Natural killer cell treated with Interleukin-12 subunit alpha and Interleukin-12 subunit beta and Interleukin-15 and Interleukin-18, amount 100 ng/mL, for 72 hours (primary cell): ENCODE results near the gene NOS1AP. TPM values are rescaled to one million over a fixed set of nuclear protein-coding genes. Genes with fewer than 3 reads are reported as not detected.

Source experiments
- ATAC-seq, 2 donors: fragments of 150-1000 bp; cut with Tn5 transposase in 1 of 2; sonication (Bioruptor Pico), chemical (Tn5 transposase) in 1 of 2; 2 replicates each; pipeline ENCODE4 v1.10.0; 2021
- DNase-seq: peaks from one replicate; pipeline ENCODE4 v3.0.0; 2022; ENCODE audit warnings: low spot score
- H3K27ac Mint-ChIP-seq, 2 donors: 1 replicate in 1 of 2; 2 replicates in 1 of 2; pipeline ENCODE4 v1.8.0; 2022; ENCODE audit warnings: mixed read lengths in 2 of 2, mild to moderate bottlenecking in 1 of 2, moderate library complexity in 1 of 2
- H3K27me3 Mint-ChIP-seq, 2 donors: 1 replicate in 1 of 2; 2 replicates in 1 of 2; pipeline ENCODE4 v1.8.0; 2022; ENCODE audit warnings: mixed read lengths in 2 of 2
- H3K36me3 Mint-ChIP-seq: one replicate; pipeline ENCODE4 v1.8.0; 2022; ENCODE audit warnings: mixed read lengths
- H3K4me1 Mint-ChIP-seq, 2 donors: 1 replicate in 1 of 2; 2 replicates in 1 of 2; pipeline ENCODE4 v1.8.0; 2022; ENCODE audit warnings: low read depth in 2 of 2, mixed read lengths in 2 of 2, mild to moderate bottlenecking in 1 of 2
- H3K4me3 Mint-ChIP-seq: one replicate; pipeline ENCODE4 v1.8.0; 2022; ENCODE audit warnings: mixed read lengths
- H3K9me3 Mint-ChIP-seq: 2 replicates; pipeline ENCODE4 v1.8.0; 2022; ENCODE audit warnings: mixed read lengths
- total RNA-seq, 2 donors: library from RNA; stranded (reverse); gene quantifications; one replicate each; pipeline ENCODE4 v1.2.3, GENCODE V29; 2022

The NOS1AP gene
- total RNA-seq, 2 donors from 2014 or later: 0.12 TPM; not detected in 1

DNA sequence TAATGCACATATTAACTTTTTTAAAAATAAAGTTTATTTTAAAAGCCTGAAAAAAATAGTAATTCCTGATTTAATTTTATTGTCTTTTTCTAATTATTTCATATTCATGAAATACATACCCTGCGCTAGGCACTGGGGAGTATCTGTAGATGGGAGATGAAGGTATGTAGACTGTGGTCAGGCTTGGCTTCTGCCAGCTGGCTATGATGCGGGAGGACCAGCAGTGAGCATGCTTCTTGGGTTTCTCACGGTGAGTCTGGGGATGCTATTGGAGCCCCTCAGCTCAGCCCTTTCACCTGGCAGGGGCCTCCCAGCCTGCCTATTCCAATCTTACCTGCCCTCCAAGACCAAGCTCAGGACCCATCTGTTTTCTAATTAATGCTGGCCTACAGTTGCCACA lies 138.4 kb downstream of the NOS1AP start:
- no peaks in the 10 kb centered on the region for H3K36me3 Mint-ChIP-seq
- H3K9me3 Mint-ChIP-seq: no peaks in the 10 kb centered on the region
- H3K27me3 Mint-ChIP-seq: peaks cover 26 to 40% of the 10 kb centered on the region in 2 donors
- DNase-seq: no peak
- H3K4me1 Mint-ChIP-seq: no peaks in the 10 kb centered on the region
- no peak overlapping the region for H3K27ac Mint-ChIP-seq
- no peak for ATAC-seq
- no peak overlapping the region for H3K4me3 Mint-ChIP-seq

DNA sequence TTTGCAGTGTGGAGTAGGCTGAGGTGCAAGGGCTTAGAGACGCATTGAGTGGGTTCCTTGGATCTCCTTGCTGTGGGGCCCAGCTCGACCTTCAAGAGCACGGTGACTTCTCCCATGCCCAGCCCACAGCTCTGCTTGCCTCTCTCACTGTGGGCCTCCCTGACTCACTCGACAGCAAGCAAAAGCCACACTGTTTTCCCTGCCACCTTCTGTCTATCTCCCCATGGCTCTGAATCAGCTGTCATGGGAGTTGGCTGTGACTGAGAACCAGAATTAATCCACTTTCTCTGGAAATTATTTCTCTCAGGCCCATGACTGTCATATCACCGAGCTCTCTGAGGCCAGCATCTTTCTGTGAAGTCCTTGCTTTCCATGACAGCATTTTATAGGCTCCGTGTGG lies 140.7 kb downstream of the NOS1AP start:
- H3K4me1 Mint-ChIP-seq: no peaks in the 10 kb centered on the region
- peaks cover 20 to 29% of the 10 kb centered on the region in 2 donors for H3K27me3 Mint-ChIP-seq
- no peaks in the 10 kb centered on the region for H3K36me3 Mint-ChIP-seq
- DNase-seq (no peak), ATAC-seq (no peak)
- no peaks in the 10 kb centered on the region for H3K9me3 Mint-ChIP-seq
- H3K27ac Mint-ChIP-seq: no peak overlapping the region
- no peak overlapping the region for H3K4me3 Mint-ChIP-seq

DNA sequence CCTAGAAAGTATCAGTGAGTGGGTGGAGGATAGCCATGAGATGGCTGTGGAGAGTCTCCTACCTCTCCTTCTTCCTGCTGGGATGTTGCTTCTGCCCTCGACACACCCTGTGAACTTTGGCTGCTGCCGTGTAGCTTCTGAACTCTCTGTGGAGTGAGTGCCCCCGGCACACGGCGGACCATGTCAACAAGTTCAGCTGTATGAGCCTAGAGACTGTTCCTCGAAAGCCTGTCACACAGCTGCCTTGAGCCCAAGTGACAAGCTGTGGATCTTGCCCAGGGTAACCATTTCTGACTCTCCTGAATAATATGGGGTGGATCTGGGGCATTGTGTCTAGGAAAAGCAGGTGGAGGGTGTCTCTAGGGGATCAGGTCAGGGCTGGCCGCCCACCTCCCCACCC lies 143.2 kb downstream of the NOS1AP start:
- Mint-ChIP-seq H3K27ac (no peak overlapping the region), H3K4me3 (no peak overlapping the region), H3K4me1 (peaks cover 0 to 3% of the 10 kb centered on the region in 2 donors), H3K9me3 (no peaks in the 10 kb centered on the region), H3K27me3 (peaks cover 21 to 33% of the 10 kb centered on the region in 2 donors), H3K36me3 (no peaks in the 10 kb centered on the region)
- no peak for ATAC-seq
- no peak for DNase-seq

DNA sequence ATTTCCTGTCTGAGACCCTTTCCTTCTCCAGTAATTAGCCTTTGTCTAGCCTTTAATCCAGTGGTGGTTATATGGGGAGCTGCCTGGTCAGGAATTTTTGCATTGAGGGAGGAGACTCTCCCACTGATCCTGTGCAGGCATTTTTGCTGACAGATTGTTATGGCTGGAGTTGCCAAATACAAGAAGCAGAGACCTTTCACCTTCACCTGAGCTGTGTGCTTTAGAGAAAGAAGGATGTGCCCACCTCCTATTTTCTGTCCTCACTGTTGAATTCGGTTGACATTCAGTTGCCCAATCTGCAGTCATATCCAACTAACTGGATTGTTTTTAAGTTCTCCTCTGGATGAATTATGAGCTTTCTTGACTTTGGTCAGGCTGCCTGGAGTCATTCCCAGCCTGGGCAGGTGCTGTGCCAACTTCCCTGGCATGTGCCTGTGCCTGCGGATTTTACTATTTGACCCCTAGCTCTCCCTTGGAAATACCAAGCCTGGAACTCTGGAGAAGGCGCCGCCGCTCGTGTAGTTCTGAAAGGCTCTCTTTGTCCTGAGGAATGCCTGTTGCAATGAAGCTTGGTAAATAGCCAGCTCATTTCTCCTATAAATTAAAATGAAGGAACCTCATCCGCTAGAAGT lies 143.9 kb downstream of the NOS1AP start:
- no peak for ATAC-seq
- Mint-ChIP-seq H3K4me1 (peaks cover 0 to 3% of the 10 kb centered on the region in 2 donors), H3K27me3 (peaks cover 18 to 27% of the 10 kb centered on the region in 2 donors), H3K9me3 (no peaks in the 10 kb centered on the region), H3K36me3 (no peaks in the 10 kb centered on the region), H3K27ac (no peak overlapping the region), H3K4me3 (no peak overlapping the region)
- DNase-seq: no peak

DNA sequence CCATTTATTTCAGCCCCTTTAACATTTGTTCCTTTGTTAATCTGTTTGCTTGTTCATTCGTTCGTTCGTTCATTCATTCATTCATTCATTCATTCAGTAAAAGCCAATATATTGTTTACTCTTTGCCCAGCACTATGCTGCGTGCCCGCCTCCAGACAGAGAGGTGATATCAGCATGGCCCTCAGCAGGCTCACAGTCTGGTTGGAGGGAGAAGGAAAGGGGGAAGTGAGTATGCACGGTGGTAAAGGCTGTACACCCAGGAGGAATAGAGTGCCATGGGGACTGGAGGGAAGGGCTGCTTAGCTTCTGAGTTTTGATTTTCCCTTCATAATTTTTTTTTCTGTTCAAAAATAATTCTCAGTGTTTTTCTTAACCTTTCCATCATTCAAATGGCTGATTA lies 144.7 kb downstream of the NOS1AP start:
- no peaks in the 10 kb centered on the region for H3K36me3 Mint-ChIP-seq
- ATAC-seq: no peak
- H3K4me1 Mint-ChIP-seq: peaks cover 0 to 3% of the 10 kb centered on the region in 2 donors
- H3K9me3 Mint-ChIP-seq: no peaks in the 10 kb centered on the region
- DNase-seq: no peak
- no peak overlapping the region for H3K4me3 Mint-ChIP-seq
- H3K27ac Mint-ChIP-seq: no peak overlapping the region
- H3K27me3 Mint-ChIP-seq: peaks cover 18 to 26% of the 10 kb centered on the region in 2 donors

DNA sequence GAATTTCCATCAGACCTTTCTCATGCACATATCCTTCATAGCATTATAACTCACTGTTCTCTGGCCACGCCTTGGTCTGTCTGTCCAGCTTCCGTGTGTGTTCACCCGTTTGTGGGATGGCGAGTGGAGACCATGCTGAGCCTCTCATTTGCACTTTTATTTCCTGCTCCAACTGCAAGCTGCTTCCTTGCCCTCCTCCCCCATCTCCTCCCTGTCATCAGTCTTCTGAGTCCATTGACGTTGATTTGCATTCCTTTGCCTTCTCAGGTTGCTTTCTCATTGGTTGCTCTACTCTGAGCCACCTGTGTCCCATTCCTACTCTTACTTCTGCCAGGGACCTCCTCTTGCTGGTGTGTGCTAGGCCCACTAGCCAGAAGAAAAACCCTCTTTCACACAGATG lies 146.4 kb downstream of the NOS1AP start:
- Mint-ChIP-seq H3K4me1 (peaks cover 0 to 3% of the 10 kb centered on the region in 2 donors), H3K9me3 (no peaks in the 10 kb centered on the region), H3K27ac (no peak overlapping the region), H3K4me3 (no peak overlapping the region), H3K27me3 (peaks cover 13 to 26% of the 10 kb centered on the region in 2 donors), H3K36me3 (no peaks in the 10 kb centered on the region)
- DNase-seq: no peak
- no peak for ATAC-seq

DNA sequence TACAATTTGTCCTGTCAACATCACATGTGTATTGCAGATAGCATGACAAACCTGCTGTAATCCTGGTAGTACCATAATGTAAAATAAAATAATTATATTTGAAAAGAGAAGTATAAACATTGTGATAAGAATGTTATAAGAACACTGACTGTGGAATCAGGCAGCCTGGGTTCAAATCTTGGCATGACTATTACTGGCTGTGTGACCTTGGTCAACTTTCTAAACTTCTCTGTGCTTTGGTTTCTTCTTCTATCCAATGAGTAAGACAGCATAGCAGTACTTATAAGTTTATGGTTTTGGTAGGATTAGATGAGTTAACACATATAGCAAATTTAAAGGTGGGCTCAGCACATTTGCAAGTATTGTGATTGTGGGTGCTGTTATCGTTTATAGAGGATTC lies 147.1 kb downstream of the NOS1AP start:
- Mint-ChIP-seq H3K4me3 (no peak overlapping the region), H3K4me1 (peaks cover 0 to 3% of the 10 kb centered on the region in 2 donors), H3K27me3 (peaks cover 16 to 27% of the 10 kb centered on the region in 2 donors), H3K27ac (no peak overlapping the region), H3K9me3 (no peaks in the 10 kb centered on the region), H3K36me3 (no peaks in the 10 kb centered on the region)
- ATAC-seq (no peak), DNase-seq (no peak)

DNA sequence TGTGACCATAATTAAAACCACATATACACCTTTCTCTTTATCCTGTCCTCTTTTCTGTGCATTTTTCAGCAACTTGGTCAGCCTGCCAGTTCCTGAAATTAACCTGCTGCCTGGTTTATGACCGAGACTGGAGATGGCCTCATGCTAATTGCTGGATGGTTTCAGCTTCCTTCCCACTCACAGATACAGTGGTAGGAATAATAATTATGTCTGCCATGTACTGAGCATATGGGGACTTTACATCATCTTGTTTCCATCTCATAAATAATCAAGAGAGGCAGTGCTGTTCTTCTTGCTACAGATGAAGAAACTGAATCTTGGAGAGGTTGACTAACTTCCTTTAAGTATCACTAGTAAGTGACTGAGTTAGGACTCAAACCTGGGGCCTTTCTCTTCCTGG lies 148.2 kb downstream of the NOS1AP start:
- Mint-ChIP-seq H3K4me1 (peaks cover 0 to 3% of the 10 kb centered on the region in 2 donors), H3K27me3 (peaks cover 19 to 33% of the 10 kb centered on the region in 2 donors), H3K36me3 (no peaks in the 10 kb centered on the region), H3K4me3 (no peak overlapping the region), H3K27ac (no peak overlapping the region), H3K9me3 (no peaks in the 10 kb centered on the region)
- no peak for DNase-seq
- no peak for ATAC-seq

DNA sequence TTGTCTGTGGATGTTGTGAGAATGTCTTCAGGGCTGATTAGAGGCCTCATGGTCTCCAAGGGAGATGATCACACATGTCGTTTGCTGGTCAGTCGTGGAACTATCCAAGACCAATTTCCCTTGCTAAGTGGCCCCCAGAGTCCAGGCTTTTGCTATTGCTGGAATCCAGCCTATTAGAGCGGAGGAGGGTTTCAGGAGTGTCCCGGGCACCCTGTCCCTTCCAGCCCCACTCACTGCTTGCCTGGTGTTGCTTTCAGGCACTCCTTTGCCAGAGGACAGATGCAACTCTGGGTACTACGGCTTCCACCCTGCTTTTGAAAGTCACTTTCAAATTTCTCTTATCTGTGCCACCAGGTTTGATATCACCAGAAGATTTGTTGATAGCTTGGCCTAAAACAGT lies 149.1 kb downstream of the NOS1AP start:
- H3K4me1 Mint-ChIP-seq: peaks cover 0 to 3% of the 10 kb centered on the region in 2 donors
- H3K4me3 Mint-ChIP-seq: no peak overlapping the region
- H3K27ac Mint-ChIP-seq: no peak overlapping the region
- no peaks in the 10 kb centered on the region for H3K9me3 Mint-ChIP-seq
- no peak for ATAC-seq
- DNase-seq: no peak
- peaks cover 17 to 33% of the 10 kb centered on the region in 2 donors for H3K27me3 Mint-ChIP-seq
- no peaks in the 10 kb centered on the region for H3K36me3 Mint-ChIP-seq

DNA sequence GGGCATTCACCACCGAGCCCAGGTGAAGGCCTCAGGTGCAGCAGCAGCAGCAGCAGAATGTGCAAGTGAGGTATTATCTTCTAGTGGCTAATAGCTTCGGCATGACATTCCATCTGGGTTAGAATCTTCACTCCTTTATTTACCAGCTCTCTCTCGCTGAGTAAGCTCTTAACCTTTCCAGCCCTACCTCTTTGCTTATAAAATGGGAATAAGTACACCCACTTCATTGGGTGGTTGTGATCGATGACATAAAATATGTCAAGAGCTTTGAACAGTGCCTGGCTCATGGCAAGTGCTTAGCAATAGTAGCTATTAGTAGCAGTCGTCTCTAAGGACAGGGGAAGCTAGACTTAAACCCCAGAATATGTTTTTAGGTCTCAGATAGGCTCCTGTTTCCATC lies 149.5 kb downstream of the NOS1AP start:
- no peak overlapping the region for H3K27ac Mint-ChIP-seq
- ATAC-seq (no peak), DNase-seq (no peak)
- no peaks in the 10 kb centered on the region for H3K36me3 Mint-ChIP-seq
- H3K9me3 Mint-ChIP-seq: no peaks in the 10 kb centered on the region
- peaks cover 0 to 3% of the 10 kb centered on the region in 2 donors for H3K4me1 Mint-ChIP-seq
- no peak overlapping the region for H3K4me3 Mint-ChIP-seq
- H3K27me3 Mint-ChIP-seq: peaks cover 17 to 30% of the 10 kb centered on the region in 2 donors

DNA sequence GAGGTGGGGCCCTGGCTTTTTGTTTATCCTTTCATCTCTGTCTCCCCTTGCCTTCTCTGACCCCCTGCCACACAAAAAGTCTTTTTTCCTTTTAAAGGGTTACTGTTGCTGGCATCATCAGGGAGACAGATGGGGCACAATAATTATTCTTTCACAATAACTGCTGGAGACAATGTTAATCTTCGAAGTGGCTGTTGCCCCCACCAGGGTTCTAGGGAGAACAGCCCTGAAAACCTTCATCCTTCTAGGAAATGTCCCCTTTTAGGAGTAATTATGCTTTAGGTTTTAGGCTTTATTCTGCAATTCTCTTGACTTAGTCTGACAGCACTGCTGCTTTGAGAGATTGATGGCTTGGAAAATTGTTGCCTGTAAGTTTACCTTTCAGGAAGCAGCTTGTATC lies 150.0 kb downstream of the NOS1AP start:
- no peak for DNase-seq
- no peaks in the 10 kb centered on the region for H3K36me3 Mint-ChIP-seq
- H3K4me3 Mint-ChIP-seq: no peak overlapping the region
- H3K9me3 Mint-ChIP-seq: no peaks in the 10 kb centered on the region
- H3K4me1 Mint-ChIP-seq: peaks cover 0 to 3% of the 10 kb centered on the region in 2 donors
- ATAC-seq: no peak
- H3K27me3 Mint-ChIP-seq: peaks cover 17 to 25% of the 10 kb centered on the region in 2 donors
- H3K27ac Mint-ChIP-seq: no peak overlapping the region

DNA sequence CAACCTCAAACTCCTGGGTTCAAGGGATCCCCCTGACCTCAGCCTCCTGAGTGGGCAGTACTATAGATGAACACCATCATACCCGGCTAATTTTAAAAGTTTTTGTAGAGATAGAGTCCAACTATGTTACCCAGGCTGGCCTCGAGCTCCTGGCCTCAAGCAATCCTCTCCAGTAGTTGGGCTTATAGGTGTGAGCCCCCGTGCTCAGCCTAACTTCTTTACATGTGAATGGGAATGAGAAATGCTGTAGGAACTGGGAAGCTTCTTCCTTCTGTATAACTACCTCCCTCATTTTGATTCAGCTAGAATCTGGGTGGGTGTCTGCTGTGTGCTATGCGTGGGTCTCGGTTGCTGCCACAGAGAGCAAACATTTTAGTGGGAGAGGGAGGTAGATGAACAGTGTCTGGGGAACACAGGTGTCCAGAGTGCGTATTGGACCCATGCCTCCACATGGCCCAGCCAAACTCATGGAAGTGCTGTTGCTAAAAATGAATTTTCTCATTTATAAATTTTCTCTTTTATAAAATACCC lies 150.6 kb downstream of the NOS1AP start:
- Mint-ChIP-seq H3K4me1 (peaks cover 0 to 3% of the 10 kb centered on the region in 2 donors), H3K4me3 (no peak overlapping the region), H3K27me3 (peaks cover 17 to 23% of the 10 kb centered on the region in 2 donors), H3K27ac (no peak overlapping the region), H3K9me3 (no peaks in the 10 kb centered on the region), H3K36me3 (no peaks in the 10 kb centered on the region)
- ATAC-seq (no peak), DNase-seq (no peak)

DNA sequence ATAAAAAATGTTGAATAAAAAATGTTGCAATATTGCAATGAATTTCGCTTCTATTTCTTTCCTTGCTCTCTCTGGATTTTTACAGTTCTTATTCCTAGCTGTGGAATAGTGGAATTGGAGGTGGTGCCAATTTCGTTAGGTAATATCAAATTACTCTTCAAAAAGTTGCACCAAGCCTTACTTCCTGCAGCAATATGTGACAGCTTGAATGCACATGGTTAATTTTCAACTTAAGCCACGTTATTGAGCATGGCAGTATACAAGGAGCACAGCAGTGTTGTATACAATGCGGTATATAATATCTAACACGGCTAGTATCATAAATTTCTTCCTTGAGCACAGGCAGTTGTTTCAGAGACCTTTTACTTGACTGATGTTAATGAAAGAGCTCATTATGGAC lies 152.5 kb downstream of the NOS1AP start:
- Mint-ChIP-seq H3K4me3 (no peak overlapping the region), H3K27ac (no peak overlapping the region), H3K9me3 (no peaks in the 10 kb centered on the region), H3K4me1 (no peaks in the 10 kb centered on the region), H3K27me3 (peaks cover 13 to 16% of the 10 kb centered on the region in 2 donors), H3K36me3 (no peaks in the 10 kb centered on the region)
- DNase-seq: no peak
- ATAC-seq: no peak

DNA sequence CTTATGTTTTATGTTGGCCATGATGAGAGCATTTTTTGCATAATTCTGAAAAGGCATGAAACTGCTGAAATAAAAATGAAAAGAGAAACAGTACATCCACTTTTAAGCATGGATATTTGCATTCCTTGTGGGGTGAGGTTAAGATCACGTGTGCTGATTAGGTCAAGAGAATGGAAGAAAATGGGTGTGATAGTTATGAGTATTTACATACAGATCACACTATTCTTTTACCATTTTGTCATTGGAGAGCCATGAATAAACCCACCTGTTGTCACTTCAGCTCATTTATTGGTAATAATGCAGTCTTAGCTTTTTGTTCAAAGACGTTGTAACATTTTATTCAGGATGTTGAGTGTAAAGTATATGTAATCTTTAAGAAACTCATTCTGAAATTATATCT lies 153.2 kb downstream of the NOS1AP start:
- no peaks in the 10 kb centered on the region for H3K4me1 Mint-ChIP-seq

DNA sequence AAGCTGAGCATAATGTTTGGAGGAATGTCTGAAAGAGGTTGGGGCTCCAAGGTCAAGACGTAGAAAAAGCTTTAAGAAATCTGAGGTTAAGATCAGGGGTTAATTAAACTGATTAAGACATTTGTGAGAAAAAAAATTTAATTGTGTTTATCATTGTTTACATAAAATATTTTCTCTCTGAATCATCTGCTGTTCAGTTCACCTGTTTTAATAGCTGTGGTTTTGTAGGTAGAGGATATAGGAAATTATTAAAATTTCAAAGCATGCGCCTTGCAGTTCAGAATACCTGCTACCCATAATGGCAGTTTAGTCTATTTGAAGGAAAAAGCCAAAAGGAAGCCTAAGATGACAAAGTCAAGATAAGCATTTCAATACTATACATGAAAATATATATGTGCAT lies 154.0 kb downstream of the NOS1AP start:
- DNase-seq: no peak
- H3K36me3 Mint-ChIP-seq: no peaks in the 10 kb centered on the region
- no peaks in the 10 kb centered on the region for H3K9me3 Mint-ChIP-seq
- H3K4me1 Mint-ChIP-seq: no peaks in the 10 kb centered on the region
- no peak overlapping the region for H3K4me3 Mint-ChIP-seq
- H3K27ac Mint-ChIP-seq: no peak overlapping the region
- peaks cover 18 to 25% of the 10 kb centered on the region in 2 donors for H3K27me3 Mint-ChIP-seq
- no peak for ATAC-seq

More for the DNA sequence above, 153.2 kb downstream of the NOS1AP start:
- DNase-seq: no peak
- no peaks in the 10 kb centered on the region for H3K9me3 Mint-ChIP-seq
- no peak overlapping the region for H3K4me3 Mint-ChIP-seq
- ATAC-seq: no peak
- H3K36me3 Mint-ChIP-seq: no peaks in the 10 kb centered on the region
- peaks cover 15 to 19% of the 10 kb centered on the region in 2 donors for H3K27me3 Mint-ChIP-seq
- no peak overlapping the region for H3K27ac Mint-ChIP-seq
